Activated CD4-positive, alpha-beta T cell treated with anti-CD3 and anti-CD28 coated beads, Interleukin-2, amount 10 ng/mL, durations not matched to agents 7 days and 5 days (primary cell): Measurements from ENCODE around the gene INSIG2. TPM values are rescaled to one million over a fixed set of nuclear protein-coding genes. Genes with fewer than 3 reads are reported as not detected.

Source experiments
- CTCF ChIA-PET: fragments of 350-600 bp; sonication (Branson Sonifier 250); formaldehyde crosslinking; loops from one replicate; lab custom pipeline; 2021; ENCODE audit warnings: antibody characterized with exemption; lab: Charles Lee
- POLR2A ChIA-PET: fragments of 350-600 bp; sonication (Branson Sonifier 250); formaldehyde crosslinking; loops from one replicate; lab custom pipeline; 2021; ENCODE audit warnings: antibody characterized with exemption; lab: Charles Lee
- DNase-seq: peaks from one replicate; pipeline ENCODE4 v3.0.0-alpha.2; 2020
- H3K27ac Mint-ChIP-seq: one replicate; pipeline ENCODE4 v1.8.0; 2021; ENCODE audit warnings: mild to moderate bottlenecking, moderate library complexity, mixed read lengths
- H3K27me3 Mint-ChIP-seq: one replicate; pipeline ENCODE4 v1.8.0; 2021; ENCODE audit warnings: mixed read lengths
- H3K36me3 Mint-ChIP-seq: one replicate; pipeline ENCODE4 v1.8.0; 2021; ENCODE audit warnings: low read depth, mixed read lengths
- H3K4me1 Mint-ChIP-seq: one replicate; pipeline ENCODE4 v1.8.0; 2021; ENCODE audit warnings: mixed read lengths
- H3K4me3 Mint-ChIP-seq: one replicate; pipeline ENCODE4 v1.8.0; 2021; ENCODE audit warnings: mild to moderate bottlenecking, moderate library complexity, mixed read lengths
- H3K9me3 Mint-ChIP-seq: one replicate; pipeline ENCODE4 v1.8.0; 2021; ENCODE audit warnings: mixed read lengths
- total RNA-seq, 2 experiments: library from RNA; stranded (reverse); gene quantifications; one replicate each; pipeline ENCODE4 v1.2.3, GENCODE V29; 2021

INSIG2 gene
- total RNA-seq, 2 experiments from 2014 or later: 18.4 to 25.4 TPM

DNA sequence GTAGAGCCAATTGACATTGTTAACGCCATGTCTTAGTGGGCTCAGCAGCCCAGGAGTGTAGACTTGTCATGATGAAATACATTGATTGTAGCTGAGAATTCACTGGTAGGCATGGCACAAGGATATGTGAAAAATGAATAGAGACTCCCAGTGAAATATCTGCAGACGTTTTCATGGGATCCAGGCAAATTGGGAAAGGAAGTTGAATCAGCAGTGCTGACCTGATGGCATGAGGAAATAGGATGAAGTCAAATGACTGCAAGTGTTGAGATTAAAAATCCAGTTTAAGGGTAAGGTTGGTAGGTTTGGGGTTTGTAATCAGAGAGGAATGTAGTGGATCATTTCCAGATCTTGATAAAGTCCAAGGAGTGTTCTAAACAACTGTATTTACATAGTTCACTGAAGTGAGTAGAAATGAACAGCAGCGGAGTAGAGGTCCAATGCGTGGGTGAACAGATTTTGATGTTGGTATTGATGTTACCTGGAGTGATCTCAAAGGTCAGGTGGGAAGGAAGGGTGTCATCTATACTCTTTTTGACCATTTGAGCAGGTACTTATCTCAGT, 24.6 kb downstream of the INSIG2 start:
- H3K36me3 Mint-ChIP-seq: peaks cover 37% of the 10 kb centered on the region
- CTCF ChIA-PET: no interaction called here
- peaks cover 18% of the 10 kb centered on the region for H3K4me1 Mint-ChIP-seq
- no peak for DNase-seq
- no peak overlapping the region for H3K4me3 Mint-ChIP-seq
- no peak overlapping the region for H3K27ac Mint-ChIP-seq
- POLR2A ChIA-PET: no interaction called here
- H3K9me3 Mint-ChIP-seq: no peaks in the 10 kb centered on the region
- H3K27me3 Mint-ChIP-seq: no peaks in the 10 kb centered on the region

DNA sequence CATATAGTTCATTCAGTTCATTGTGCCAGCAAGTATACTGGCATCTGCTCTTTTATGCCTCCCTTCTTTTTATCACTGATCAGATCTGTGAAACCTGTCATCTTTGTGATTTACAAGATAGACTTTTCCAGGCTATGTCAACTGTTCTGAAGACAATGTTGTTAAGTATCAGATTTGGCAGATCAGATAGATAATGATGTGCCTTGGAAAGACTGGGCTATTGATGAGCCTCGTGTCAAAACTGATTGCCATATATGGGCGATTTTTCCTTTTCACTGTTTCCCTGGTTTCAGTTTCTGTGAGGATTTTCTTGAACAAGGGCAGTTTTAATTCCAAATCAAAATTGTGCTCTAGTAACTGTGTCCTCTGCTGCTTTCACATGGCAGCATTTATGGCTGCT, 26.6 kb downstream of the INSIG2 start:
- no peaks in the 10 kb centered on the region for H3K27me3 Mint-ChIP-seq
- peaks cover 18% of the 10 kb centered on the region for H3K4me1 Mint-ChIP-seq
- POLR2A ChIA-PET: no interaction called here
- H3K4me3 Mint-ChIP-seq: no peak overlapping the region
- DNase-seq: no peak
- peaks cover 24% of the 10 kb centered on the region for H3K36me3 Mint-ChIP-seq
- CTCF ChIA-PET: interaction anchor here (1.1 kb wide), 1 partner anchor 15 kb away, joined by 4 read pairs; no protein-coding TSS in a partner anchor
- H3K27ac Mint-ChIP-seq: no peak overlapping the region
- no peaks in the 10 kb centered on the region for H3K9me3 Mint-ChIP-seq

DNA sequence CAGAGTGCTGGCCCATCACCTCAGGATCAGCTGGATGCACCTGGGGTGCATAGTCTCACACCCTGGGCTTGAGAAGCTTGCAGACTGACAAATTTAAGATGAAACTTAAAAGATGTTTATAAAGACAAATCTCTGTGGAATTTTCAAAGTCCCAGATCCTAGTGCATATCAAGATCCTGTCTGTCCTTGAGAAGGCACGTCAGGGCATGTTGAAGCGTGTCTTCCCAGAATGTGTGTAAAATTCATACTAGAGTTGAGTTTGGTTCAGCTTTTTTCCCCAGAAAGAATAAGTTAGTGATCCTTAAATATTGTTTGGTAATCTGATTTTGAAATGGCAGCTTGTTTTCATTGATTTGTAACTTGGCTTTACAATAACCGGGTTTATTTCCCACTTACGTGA, 27.5 kb downstream of the INSIG2 start:
- H3K36me3 Mint-ChIP-seq: peaks cover 19% of the 10 kb centered on the region
- DNase-seq: no peak
- CTCF ChIA-PET: no interaction called here

DNA sequence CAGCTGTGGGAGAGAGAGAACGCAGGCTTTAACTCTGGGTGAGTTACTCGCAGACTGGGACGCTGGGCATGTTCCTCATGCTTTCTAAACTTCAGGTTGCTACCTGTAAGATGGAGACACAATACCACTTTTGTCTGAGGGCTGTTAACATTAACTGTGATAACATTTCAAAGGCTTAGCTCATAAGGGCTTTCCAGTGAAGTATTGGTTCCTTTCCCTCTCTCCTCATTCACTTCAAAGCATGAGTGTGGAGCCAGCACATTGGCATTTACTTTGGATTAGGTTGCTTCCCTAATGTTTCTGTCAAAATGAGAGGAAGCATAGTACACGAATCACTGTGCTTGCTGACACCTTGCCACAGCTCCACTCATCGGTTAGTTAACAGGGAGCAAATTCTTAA, 30.2 kb downstream of the INSIG2 start:
- H3K4me1 Mint-ChIP-seq: peaks cover 11% of the 10 kb centered on the region
- no peak for DNase-seq
- H3K27ac Mint-ChIP-seq: no peak overlapping the region
- ChIA-PET POLR2A (no interaction called here), CTCF (no interaction called here)
- no peak overlapping the region for H3K4me3 Mint-ChIP-seq
- H3K9me3 Mint-ChIP-seq: no peaks in the 10 kb centered on the region
- H3K27me3 Mint-ChIP-seq: no peaks in the 10 kb centered on the region
- no peaks in the 10 kb centered on the region for H3K36me3 Mint-ChIP-seq

More for the DNA sequence above, 27.5 kb downstream of the INSIG2 start:
- Mint-ChIP-seq H3K27ac (no peak overlapping the region), H3K4me1 (peaks cover 18% of the 10 kb centered on the region), H3K9me3 (no peaks in the 10 kb centered on the region), H3K4me3 (no peak overlapping the region), H3K27me3 (no peaks in the 10 kb centered on the region)
- POLR2A ChIA-PET: no interaction called here

DNA sequence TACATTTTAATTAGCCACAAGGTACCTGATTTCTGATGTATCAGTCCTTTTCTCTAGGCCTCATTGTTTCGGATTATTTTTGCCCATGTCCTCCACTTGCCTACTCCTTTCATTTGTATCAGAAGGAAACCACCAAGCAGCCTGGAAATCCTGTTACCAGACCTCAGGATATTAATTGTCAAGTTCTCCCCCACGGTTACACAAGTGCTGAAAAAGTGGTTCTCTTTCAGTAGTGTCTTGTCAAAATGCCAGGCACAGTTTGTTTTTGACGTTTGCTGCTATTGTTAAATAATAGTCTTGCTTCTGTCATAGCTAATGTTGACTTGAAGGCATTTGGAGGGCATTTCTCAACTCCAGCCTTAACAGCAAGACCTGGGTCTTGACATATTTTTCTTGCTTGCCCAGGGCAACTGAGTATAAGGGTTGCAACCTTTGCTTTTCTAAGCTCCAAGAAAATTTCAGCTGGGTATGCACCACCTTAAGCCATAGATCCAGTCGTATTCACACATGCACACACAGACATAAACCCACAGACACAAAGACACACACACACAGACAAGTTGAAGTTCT, 31.0 kb downstream of the INSIG2 start:
- H3K4me3 Mint-ChIP-seq: no peak overlapping the region
- H3K27ac Mint-ChIP-seq: no peak overlapping the region
- ChIA-PET POLR2A (interaction anchor here (0.7 kb wide), 1 partner anchor 35 kb away, joined by 3 read pairs; no protein-coding TSS in a partner anchor), CTCF (no interaction called here)
- H3K36me3 Mint-ChIP-seq: no peaks in the 10 kb centered on the region
- no peaks in the 10 kb centered on the region for H3K9me3 Mint-ChIP-seq
- H3K27me3 Mint-ChIP-seq: no peaks in the 10 kb centered on the region
- H3K4me1 Mint-ChIP-seq: peaks cover 4% of the 10 kb centered on the region
- DNase-seq: no peak

DNA sequence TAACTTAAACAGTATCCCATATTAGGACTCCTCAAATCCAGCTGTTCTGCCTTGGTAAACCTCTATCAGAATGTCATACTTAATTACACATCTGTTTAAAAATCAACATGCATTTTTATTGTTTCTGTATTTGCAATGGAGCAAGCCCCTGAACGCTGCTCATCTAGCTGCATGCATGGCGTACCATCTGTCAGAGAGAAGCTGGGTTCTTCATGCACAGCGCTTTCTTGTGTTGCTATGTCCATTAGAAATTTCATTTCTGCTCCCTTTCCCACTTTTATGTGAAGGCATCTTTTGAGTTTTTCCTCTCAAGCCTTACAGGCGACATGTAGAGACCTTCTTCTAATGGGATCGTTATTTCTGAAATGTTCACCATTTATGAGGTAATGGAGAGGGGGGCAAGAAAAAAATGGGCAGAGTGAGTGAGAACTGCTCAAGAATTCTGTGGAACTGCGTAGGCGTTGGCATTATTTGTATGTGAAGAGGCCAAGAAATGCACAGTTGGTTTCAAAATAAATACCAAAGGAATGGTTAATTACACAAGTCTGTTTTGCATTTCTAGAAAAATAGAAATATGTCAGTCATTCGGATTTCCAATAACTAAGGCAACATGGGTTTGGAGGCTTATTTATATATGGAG, 31.6 kb downstream of the INSIG2 start:
- POLR2A ChIA-PET: interaction anchor here (0.7 kb wide), 1 partner anchor 36 kb away, joined by 3 read pairs; no protein-coding TSS in a partner anchor
- CTCF ChIA-PET: no interaction called here
- no peak overlapping the region for H3K4me3 Mint-ChIP-seq
- no peaks in the 10 kb centered on the region for H3K9me3 Mint-ChIP-seq
- no peaks in the 10 kb centered on the region for H3K4me1 Mint-ChIP-seq
- peaks cover 2% of the 10 kb centered on the region for H3K27me3 Mint-ChIP-seq
- no peaks in the 10 kb centered on the region for H3K36me3 Mint-ChIP-seq
- H3K27ac Mint-ChIP-seq: no peak overlapping the region
- DNase-seq: no peak

DNA sequence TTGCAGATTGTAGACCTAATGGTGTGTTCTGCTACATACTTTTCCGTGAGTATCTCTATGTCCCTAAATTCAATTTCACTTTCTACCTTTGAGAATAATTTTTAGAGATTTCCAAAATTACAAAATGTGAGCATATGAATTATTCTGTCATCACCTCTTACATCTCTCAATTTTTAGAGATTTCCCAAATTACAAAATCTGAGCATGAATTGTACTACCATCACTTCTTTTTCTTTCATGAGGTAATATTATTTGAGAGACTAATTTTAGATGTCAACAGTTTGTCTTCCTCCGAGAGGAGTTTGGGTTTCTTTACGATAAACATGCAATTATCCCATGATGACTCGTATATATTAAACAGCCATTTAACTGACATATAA, 32.1 kb downstream of the INSIG2 start:
- H3K36me3 Mint-ChIP-seq: no peaks in the 10 kb centered on the region

DNA sequence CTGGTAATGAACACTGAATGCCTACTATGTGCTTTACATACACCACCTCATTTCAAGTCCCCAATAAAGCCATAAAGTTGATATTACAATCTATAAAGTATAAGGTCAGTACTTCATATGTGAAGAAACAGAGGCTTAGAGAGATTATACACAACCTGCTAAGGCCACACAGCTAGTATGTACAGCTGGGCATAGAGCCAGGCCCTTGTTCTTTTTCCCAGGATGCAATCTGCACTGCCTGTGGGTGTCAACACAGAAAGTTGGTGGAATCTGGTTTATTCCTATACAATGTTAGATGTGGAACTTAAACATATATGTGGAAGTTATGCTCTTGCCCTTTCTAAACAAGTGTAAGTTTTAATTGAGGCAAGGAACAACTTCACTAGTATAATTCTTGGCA, 32.8 kb downstream of the INSIG2 start:
- CTCF ChIA-PET: no interaction called here
- H3K36me3 Mint-ChIP-seq: no peaks in the 10 kb centered on the region
- DNase-seq: no peak
- no peak overlapping the region for H3K27ac Mint-ChIP-seq
- peaks cover 12% of the 10 kb centered on the region for H3K27me3 Mint-ChIP-seq
- H3K4me3 Mint-ChIP-seq: no peak overlapping the region
- no peaks in the 10 kb centered on the region for H3K4me1 Mint-ChIP-seq
- POLR2A ChIA-PET: no interaction called here
- H3K9me3 Mint-ChIP-seq: no peaks in the 10 kb centered on the region

More for the DNA sequence above, 32.1 kb downstream of the INSIG2 start:
- POLR2A ChIA-PET: no interaction called here
- no peaks in the 10 kb centered on the region for H3K4me1 Mint-ChIP-seq
- peaks cover 6% of the 10 kb centered on the region for H3K27me3 Mint-ChIP-seq
- no peak overlapping the region for H3K4me3 Mint-ChIP-seq
- DNase-seq: no peak
- H3K27ac Mint-ChIP-seq: no peak overlapping the region
- no peaks in the 10 kb centered on the region for H3K9me3 Mint-ChIP-seq
- CTCF ChIA-PET: no interaction called here

DNA sequence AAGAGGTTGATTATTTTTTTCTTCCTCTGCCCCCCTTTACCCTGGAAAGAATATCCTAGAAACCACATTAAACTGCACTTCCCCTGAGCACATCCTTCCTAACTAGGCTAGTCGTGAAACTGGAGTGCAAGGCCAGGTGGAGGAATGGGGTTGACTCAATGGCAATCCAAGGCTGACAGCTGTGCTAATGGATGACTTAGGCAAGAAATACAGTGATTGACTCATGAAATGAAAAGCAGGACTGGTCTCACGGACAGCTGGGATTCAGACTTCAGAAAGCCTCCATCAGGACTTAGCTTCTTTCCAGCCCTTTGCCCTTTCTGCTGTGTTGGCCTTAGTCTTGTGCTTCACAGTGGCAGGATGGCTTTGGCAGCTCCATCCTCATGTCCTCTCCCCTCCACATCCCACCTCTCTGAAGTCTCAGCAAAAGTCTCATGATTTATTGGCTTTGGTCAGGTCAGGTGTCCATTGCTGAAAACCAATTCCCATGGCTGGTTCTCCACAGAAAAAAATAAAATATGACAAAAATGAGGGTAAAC, 33.8 kb downstream of the INSIG2 start:
- ChIA-PET POLR2A (no interaction called here), CTCF (no interaction called here)
- no peak overlapping the region for H3K4me3 Mint-ChIP-seq
- H3K4me1 Mint-ChIP-seq: no peaks in the 10 kb centered on the region
- H3K27ac Mint-ChIP-seq: no peak overlapping the region
- no peaks in the 10 kb centered on the region for H3K36me3 Mint-ChIP-seq
- DNase-seq: no peak
- H3K27me3 Mint-ChIP-seq: peaks cover 19% of the 10 kb centered on the region
- no peaks in the 10 kb centered on the region for H3K9me3 Mint-ChIP-seq

DNA sequence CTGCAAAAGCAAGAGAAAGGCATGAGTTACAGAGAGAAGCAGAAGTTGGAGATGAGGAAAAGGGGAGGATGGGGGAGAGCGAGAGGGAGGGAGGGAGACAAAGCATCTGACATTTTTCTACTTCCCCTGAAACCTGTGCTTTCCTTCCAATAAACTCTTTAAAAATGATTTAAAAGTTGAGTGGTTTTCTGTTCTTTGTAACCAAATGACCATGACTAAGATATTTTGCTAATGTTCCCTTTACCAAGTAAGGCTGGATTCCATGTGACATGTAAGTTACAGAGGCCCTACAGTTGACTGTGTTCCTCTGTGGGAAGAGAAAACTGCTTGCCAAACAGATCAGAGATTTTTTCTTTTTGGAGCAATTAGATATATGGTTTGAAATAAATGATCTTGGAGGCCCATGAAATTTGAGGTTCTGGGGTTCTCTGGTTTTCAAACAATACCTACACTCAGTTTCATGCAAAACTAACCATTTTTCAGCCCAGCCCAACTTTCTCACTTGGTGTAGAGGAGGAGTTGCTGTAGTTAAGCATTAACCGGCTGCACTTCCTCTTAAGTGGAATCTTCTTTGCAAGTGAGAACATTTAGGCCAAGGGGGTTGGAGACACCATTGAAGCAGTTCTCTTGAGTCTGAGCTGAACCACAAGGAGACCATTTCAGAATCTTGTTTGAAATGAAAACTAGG, 34.5 kb downstream of the INSIG2 start:
- H3K36me3 Mint-ChIP-seq: no peaks in the 10 kb centered on the region
- ChIA-PET CTCF (interaction anchor here (1.3 kb wide), 1 partner anchor 20 kb away, joined by 3 read pairs; no protein-coding TSS in a partner anchor), POLR2A (no interaction called here)
- H3K27me3 Mint-ChIP-seq: peaks cover 24% of the 10 kb centered on the region
- H3K9me3 Mint-ChIP-seq: no peaks in the 10 kb centered on the region
- H3K4me3 Mint-ChIP-seq: no peak overlapping the region
- DNase-seq: no peak
- H3K27ac Mint-ChIP-seq: no peak overlapping the region
- H3K4me1 Mint-ChIP-seq: no peaks in the 10 kb centered on the region

DNA sequence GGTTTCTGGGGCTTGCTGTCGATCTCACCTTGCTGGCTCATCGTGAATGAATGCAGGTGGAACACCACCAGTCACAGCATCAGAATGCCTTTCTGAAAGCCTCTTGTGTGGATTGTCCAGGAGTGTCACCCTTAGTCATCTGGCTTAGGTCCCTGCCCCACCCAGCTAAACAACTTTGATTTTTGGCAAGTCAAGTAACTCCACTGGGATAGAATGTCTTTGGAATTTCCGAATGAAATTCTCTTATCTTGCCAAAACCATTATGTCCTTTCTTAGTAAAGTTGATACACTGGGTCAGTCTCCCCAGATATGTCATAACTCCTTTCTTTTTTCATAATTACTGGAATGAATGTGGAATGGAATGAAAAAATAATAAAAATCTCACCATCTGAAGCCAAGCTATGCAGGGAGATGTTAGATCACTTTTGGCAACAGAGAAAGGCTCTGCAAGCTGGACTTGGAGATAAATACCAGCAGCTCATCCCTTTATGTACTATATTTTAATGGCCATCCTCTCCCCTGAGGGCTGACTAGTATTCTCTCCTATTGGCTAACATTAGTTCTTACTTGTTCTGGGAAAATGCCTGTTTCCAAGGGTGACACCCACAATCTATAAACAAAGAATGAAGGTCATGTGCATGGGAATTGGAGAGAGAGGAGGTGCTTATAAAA, 35.4 kb downstream of the INSIG2 start:
- POLR2A ChIA-PET: no interaction called here
- Mint-ChIP-seq H3K4me1 (no peaks in the 10 kb centered on the region), H3K27ac (no peak overlapping the region), H3K4me3 (no peak overlapping the region), H3K36me3 (no peaks in the 10 kb centered on the region), H3K9me3 (no peaks in the 10 kb centered on the region), H3K27me3 (peaks cover 28% of the 10 kb centered on the region)
- DNase-seq: no peak
- CTCF ChIA-PET: interaction anchor here (1.3 kb wide), 1 partner anchor 21 kb away, joined by 3 read pairs; no protein-coding TSS in a partner anchor

DNA sequence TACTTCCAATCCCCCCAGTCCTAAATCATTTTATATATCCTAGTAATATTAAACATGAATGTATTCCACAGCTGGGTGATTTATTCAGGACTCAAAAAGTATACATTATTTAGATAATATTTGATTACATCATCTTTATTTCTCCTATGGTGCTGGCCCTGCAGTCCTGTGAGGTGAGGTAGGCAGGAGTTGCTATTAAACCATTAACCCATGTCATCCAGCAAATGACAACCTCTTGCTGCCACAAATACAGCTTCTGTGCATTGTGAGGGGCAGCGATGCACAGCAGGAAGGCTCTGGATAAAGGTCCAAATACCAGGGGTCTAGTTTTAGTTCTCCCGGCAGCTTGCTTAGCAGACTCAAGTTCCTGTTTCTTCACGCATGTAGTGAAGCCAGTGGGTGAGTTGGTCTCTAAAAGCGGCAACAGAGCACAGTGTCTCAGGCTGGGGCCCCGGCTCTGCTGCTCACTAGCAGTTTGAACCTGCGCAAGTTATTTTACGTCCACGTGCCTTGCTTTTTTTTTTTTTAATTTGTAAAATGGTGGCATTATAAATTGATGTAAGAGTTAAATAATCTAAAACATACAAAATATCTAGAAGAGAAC, 36.1 kb downstream of the INSIG2 start:
- Mint-ChIP-seq H3K4me3 (no peak overlapping the region), H3K27me3 (peaks cover 31% of the 10 kb centered on the region), H3K9me3 (no peaks in the 10 kb centered on the region), H3K4me1 (no peaks in the 10 kb centered on the region), H3K27ac (no peak overlapping the region), H3K36me3 (no peaks in the 10 kb centered on the region)
- ChIA-PET POLR2A (no interaction called here), CTCF (no interaction called here)
- DNase-seq: no peak
